PFSK-1 (cell line): ENCODE results near the gene CYYR1.

Experiments used
- FOXP2 ChIP-seq: optimal IDR thresholded peaks from 2 replicates; pipeline ENCODE3; 2011; ENCODE audit warnings: borderline replicate concordance, control low read depth, inconsistent platforms; ENCODE audit not compliant: insufficient read depth; ENCODE audit errors: extremely low read length, extremely low read depth
- POLR2AphosphoS5 ChIP-seq: IDR thresholded peaks from 2 replicates; pipeline ENCODE4 v1.6.1; 2012; ENCODE audit warnings: low read depth, mild to moderate bottlenecking, control low read depth, low read length, moderate library complexity
- REST ChIP-seq, 2 experiments: IDR thresholded peaks; 2 replicates each; pipeline versions ENCODE4 v1.6.1 to v1.8.0; 2011 to 2012; ENCODE audit warnings: low read depth in 2 of 2, low read length in 2 of 2, control low read depth in 1 of 2, inconsistent platforms in 1 of 2, mild to moderate bottlenecking in 1 of 2, moderate library complexity in 1 of 2; ENCODE audit not compliant: insufficient read depth in 1 of 2
- SIN3A ChIP-seq: IDR thresholded peaks from 2 replicates; pipeline ENCODE4 v1.6.1; 2012; ENCODE audit warnings: mild to moderate bottlenecking, low read length, moderate library complexity, borderline replicate concordance; ENCODE audit not compliant: insufficient read depth
- TAF1 ChIP-seq: IDR thresholded peaks from 2 replicates; pipeline ENCODE4 v1.6.1; 2012; ENCODE audit warnings: low read length, control low read depth, borderline replicate concordance; ENCODE audit not compliant: insufficient read depth

Gene CYYR1

GRCh38 chr21:26583769-26584168 is 10.7 kb upstream of the CYYR1 start:
- no peak for TF ChIP-seq FOXP2
- TF ChIP-seq POLR2AphosphoS5, result no peak
- no peak for TF ChIP-seq SIN3A
- TF ChIP-seq REST (IDR thresholded peaks at IDR 0.05; ENCODE audit: insufficient read depth in 1 of 2, low read depth in 2 of 2, low read length in 2 of 2), result no peak
- no peak for TF ChIP-seq TAF1

GRCh38 chr21:26581818-26582217 is 8.7 kb upstream of the CYYR1 start:
- TF ChIP-seq FOXP2, result no peak
- no peak for TF ChIP-seq SIN3A
- no peak for TF ChIP-seq POLR2AphosphoS5
- TF ChIP-seq REST (IDR thresholded peaks at IDR 0.05; ENCODE audit: insufficient read depth in 1 of 2, low read depth in 2 of 2, low read length in 2 of 2), result no peak
- TF ChIP-seq TAF1, result no peak

- TF ChIP-seq POLR2AphosphoS5, result no peak
- TF ChIP-seq TAF1, result no peak
- TF ChIP-seq REST (IDR thresholded peaks at IDR 0.05; ENCODE audit: insufficient read depth in 1 of 2, low read depth in 2 of 2, low read length in 2 of 2), result no peak
- no peak for TF ChIP-seq FOXP2
- TF ChIP-seq SIN3A, result no peak
These were observed 897 bp downstream of the CYYR1 start for GRCh38 chr21:26572076-26572701.

- TF ChIP-seq REST (IDR thresholded peaks at IDR 0.05; ENCODE audit: insufficient read depth in 1 of 2, low read depth in 2 of 2, low read length in 2 of 2) (no peak), SIN3A (no peak), TAF1 (no peak), POLR2AphosphoS5 (no peak), FOXP2 (no peak)
These were observed 2.9 kb downstream of the CYYR1 start for GRCh38 chr21:26570203-26570602.

- TF ChIP-seq SIN3A, result no peak
- no peak for TF ChIP-seq FOXP2
- no peak for TF ChIP-seq TAF1
These were observed 7.5 kb downstream of the CYYR1 start for GRCh38 chr21:26565546-26565945.
